Osteoblast (primary cell): Measurements from ENCODE around the gene GZMM. TPM values are rescaled to one million over a fixed set of nuclear protein-coding genes. Genes with fewer than 3 reads are reported as not detected.

Experiments
- DNase-seq: peaks from one replicate; pipeline ENCODE4 v3.0.0; 2011; ENCODE audit warnings: low spot score, mixed read lengths; ENCODE audit not compliant: insufficient read length; ENCODE audit errors: missing footprints
- H2AFZ ChIP-seq: 2 replicates; pipeline ENCODE4 v1.6.0; 2011; ENCODE audit warnings: mild to moderate bottlenecking, low read length
- H3K27ac ChIP-seq: 2 replicates; pipeline ENCODE4 v1.5.1; 2011; ENCODE audit warnings: mild to moderate bottlenecking, low read depth, low read length, moderate library complexity
- H3K27me3 ChIP-seq: 2 replicates; pipeline ENCODE4 v1.6.0; 2012; ENCODE audit warnings: mild to moderate bottlenecking, control low read depth, inconsistent platforms, low read length, moderate library complexity; ENCODE audit not compliant: insufficient read depth
- H3K36me3 ChIP-seq: 2 replicates; pipeline ENCODE4 v1.5.1; 2011; ENCODE audit warnings: mild to moderate bottlenecking, low read length, control low read depth, moderate library complexity; ENCODE audit not compliant: insufficient read depth
- H3K4me1 ChIP-seq: 2 replicates; pipeline ENCODE4 v1.5.1; 2011; ENCODE audit warnings: mild to moderate bottlenecking, low read length, control low read depth, moderate library complexity; ENCODE audit not compliant: insufficient read depth
- H3K4me2 ChIP-seq: 2 replicates; pipeline ENCODE4 v1.6.0; 2011; ENCODE audit warnings: mild to moderate bottlenecking, low read length; ENCODE audit not compliant: insufficient read depth
- H3K4me3 ChIP-seq: fragments of 200-600 bp; sonication (generic); 3 replicates; pipeline ENCODE4 v1.5.1; 2012; ENCODE audit warnings: mild to moderate bottlenecking, low read length, inconsistent platforms; ENCODE audit not compliant: insufficient read depth
- H3K79me2 ChIP-seq: 2 replicates; pipeline ENCODE4 v1.6.0; 2012; ENCODE audit warnings: mild to moderate bottlenecking, low read length, control low read depth, inconsistent platforms; ENCODE audit not compliant: insufficient read depth
- H3K9me3 ChIP-seq: 2 replicates; pipeline ENCODE4 v1.5.1; 2011; ENCODE audit warnings: low read depth, low read length, control low read depth
- H4K20me1 ChIP-seq: 2 replicates; pipeline ENCODE4 v1.6.0; 2012; ENCODE audit warnings: mild to moderate bottlenecking, low read length, control low read depth; ENCODE audit not compliant: insufficient read depth
- total RNA-seq: library from RNA; depleted of rRNA; stranded (reverse); fragments of >200 nt; gene quantifications from 2 replicates; pipeline ENCODE4 v1.2.3, GENCODE V29; 2012
- TF ChIP-seq, protein P1 (sequence below): IDR thresholded peaks from 2 replicates; pipeline ENCODE4 v1.5.1; 2011; ENCODE audit warnings: mild to moderate bottlenecking, low read depth, low read length, moderate library complexity; ENCODE audit errors: extremely low read depth

Gene GZMM
- total RNA-seq, 1 donor: under 0.01 TPM

GRCh38 chr19:512547-513365, 31.1 kb upstream of the GZMM start:
- Histone ChIP-seq H3K4me3 (no peak overlapping the region), H3K9me3 (no peaks in the 10 kb centered on the region), H3K36me3 (peaks cover 5% of the 10 kb centered on the region), H2AFZ (no peak overlapping the region), H3K4me1 (peaks cover 8% of the 10 kb centered on the region), H3K27me3 (no peaks in the 10 kb centered on the region), H3K4me2 (no peak overlapping the region), H3K79me2 (peaks cover 16% of the 10 kb centered on the region), H3K27ac (no peak overlapping the region), H4K20me1 (peaks cover 22% of the 10 kb centered on the region)
- TF ChIP-seq, protein P1, sequence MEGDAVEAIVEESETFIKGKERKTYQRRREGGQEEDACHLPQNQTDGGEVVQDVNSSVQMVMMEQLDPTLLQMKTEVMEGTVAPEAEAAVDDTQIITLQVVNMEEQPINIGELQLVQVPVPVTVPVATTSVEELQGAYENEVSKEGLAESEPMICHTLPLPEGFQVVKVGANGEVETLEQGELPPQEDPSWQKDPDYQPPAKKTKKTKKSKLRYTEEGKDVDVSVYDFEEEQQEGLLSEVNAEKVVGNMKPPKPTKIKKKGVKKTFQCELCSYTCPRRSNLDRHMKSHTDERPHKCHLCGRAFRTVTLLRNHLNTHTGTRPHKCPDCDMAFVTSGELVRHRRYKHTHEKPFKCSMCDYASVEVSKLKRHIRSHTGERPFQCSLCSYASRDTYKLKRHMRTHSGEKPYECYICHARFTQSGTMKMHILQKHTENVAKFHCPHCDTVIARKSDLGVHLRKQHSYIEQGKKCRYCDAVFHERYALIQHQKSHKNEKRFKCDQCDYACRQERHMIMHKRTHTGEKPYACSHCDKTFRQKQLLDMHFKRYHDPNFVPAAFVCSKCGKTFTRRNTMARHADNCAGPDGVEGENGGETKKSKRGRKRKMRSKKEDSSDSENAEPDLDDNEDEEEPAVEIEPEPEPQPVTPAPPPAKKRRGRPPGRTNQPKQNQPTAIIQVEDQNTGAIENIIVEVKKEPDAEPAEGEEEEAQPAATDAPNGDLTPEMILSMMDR: no peak
- no peak for DNase-seq

GRCh38 chr19:513368-514165, 30.3 kb upstream of the GZMM start:
- H3K36me3 ChIP-seq: peaks cover 5% of the 10 kb centered on the region
- TF ChIP-seq, protein P1: no peak
- no peak for DNase-seq

GRCh38 chr19:514166-514663, 29.6 kb upstream of the GZMM start:
- no peak for DNase-seq
- Histone ChIP-seq H3K4me1 (no peaks in the 10 kb centered on the region), H3K4me2 (no peak overlapping the region), H3K79me2 (peaks cover 3% of the 10 kb centered on the region), H3K4me3 (no peak overlapping the region), H4K20me1 (peaks cover 17% of the 10 kb centered on the region), H3K9me3 (no peaks in the 10 kb centered on the region), H3K27ac (no peak overlapping the region), H2AFZ (no peak overlapping the region), H3K36me3 (peaks cover 5% of the 10 kb centered on the region), H3K27me3 (no peaks in the 10 kb centered on the region)
- TF ChIP-seq, protein P1: no peak

More at GRCh38 chr19:513368-514165, 30.3 kb upstream of the GZMM start:
- Histone ChIP-seq H2AFZ (no peak overlapping the region), H3K4me2 (no peak overlapping the region), H3K79me2 (peaks cover 8% of the 10 kb centered on the region), H3K4me3 (no peak overlapping the region), H3K27ac (no peak overlapping the region), H3K27me3 (no peaks in the 10 kb centered on the region), H3K9me3 (no peaks in the 10 kb centered on the region), H3K4me1 (peaks cover under 1% of the 10 kb centered on the region), H4K20me1 (peaks cover 17% of the 10 kb centered on the region)
